Left renal cortex interstitium (tissue), 4 donors: Measurements from ENCODE around the gene LIMK2. TPM values are rescaled to one million over a fixed set of nuclear protein-coding genes. Genes with fewer than 3 reads are reported as not detected.
"Not testable (repeated sequence)": the region's sequence is repeated elsewhere in the genome, so short reads cannot be mapped to it uniquely, and the experiment has no call there.

Source experiments
- DNase-seq, 4 donors: peaks; one replicate each; pipeline ENCODE4 v3.0.0-alpha.2; 2013; ENCODE audit warnings: low read depth in 4 of 4, low spot score in 2 of 4, missing footprints in 1 of 4
- polyA plus RNA-seq, 4 donors: library from polyadenylated mRNA; unstranded; fragments of 120-200 nt; gene quantifications; one replicate each; pipeline ENCODE4 v1.2.1, GENCODE V29; 2013; ENCODE audit not compliant: insufficient read length in 4 of 4

The LIMK2 gene
- 10 to 100 TPM; 46.9 to 69.0 (median 56.2) TPM for polyA plus RNA-seq

GRCh38 chr22:31211862-31212730 lies at the start of gene LIMK2:
TSS of gene LIMK2 (plus strand) at chr22:31212298. CDS start at chr22:31212409, 111 bp downstream.
- peak; percentile 43 to 86 (median 76) for DNase-seq

- no peak for DNase-seq
Measured at GRCh38 chr22:31170971-31171370, 41.1 kb upstream of the LIMK2 start.

GRCh38 chr22:31171734-31172133 lies 40.4 kb upstream of the LIMK2 start:
- not testable (repeated sequence) for DNase-seq

- DNase-seq: no peak
Measured at GRCh38 chr22:31173386-31174145, 38.5 kb upstream of the LIMK2 start.

- DNase-seq: no peak
Measured at GRCh38 chr22:31176923-31177322, 35.2 kb upstream of the LIMK2 start.

GRCh38 chr22:31177420-31178162 lies 34.5 kb upstream of the LIMK2 start:
- DNase-seq: no peak

GRCh38 chr22:31178859-31179258 lies 33.2 kb upstream of the LIMK2 start:
- DNase-seq: no peak

GRCh38 chr22:31179345-31179744 lies 32.8 kb upstream of the LIMK2 start:
- DNase-seq: peak in 1 of 4 donors; percentile 12

- no peak for DNase-seq
Measured at GRCh38 chr22:31184015-31184414, 28.1 kb upstream of the LIMK2 start.

- no peak for DNase-seq
Measured at GRCh38 chr22:31185056-31185455, 27.0 kb upstream of the LIMK2 start.

- DNase-seq: no peak
Measured at GRCh38 chr22:31187627-31188026, 24.5 kb upstream of the LIMK2 start.

GRCh38 chr22:31192513-31192912 lies 19.6 kb upstream of the LIMK2 start:
- no peak for DNase-seq

- no peak for DNase-seq
Measured at GRCh38 chr22:31193092-31193491, 19.0 kb upstream of the LIMK2 start.

- not testable (repeated sequence) for DNase-seq
Measured at GRCh38 chr22:31194681-31195080, 17.4 kb upstream of the LIMK2 start.

GRCh38 chr22:31199187-31199586 lies 12.9 kb upstream of the LIMK2 start:
- no peak for DNase-seq

GRCh38 chr22:31204352-31204984 lies 7.6 kb upstream of the LIMK2 start:
- DNase-seq: not testable (repeated sequence)

- DNase-seq: not testable (repeated sequence)
Measured at GRCh38 chr22:31205059-31205458, 7.0 kb upstream of the LIMK2 start.

GRCh38 chr22:31206460-31206859 lies 5.6 kb upstream of the LIMK2 start:
- not testable (repeated sequence) for DNase-seq

GRCh38 chr22:31206896-31207687 lies 5.0 kb upstream of the LIMK2 start:
- DNase-seq: no peak
